Heart left ventricle (tissue), 13 donors: ENCODE results near the gene TRAF3.

Source experiments
- CTCF ChIP-seq, 12 donors: fragments of 200-600 bp; sonication (generic) in 4 of 12; IDR thresholded peaks; one replicate each; pipeline versions ENCODE4 v1.5.0 to v1.8.0; 2018 to 2022; ENCODE audit warnings: antibody characterized with exemption in 12 of 12, mild to moderate bottlenecking in 5 of 12
- POLR2A ChIP-seq, 2 donors: fragments of 450-650 bp; IDR thresholded peaks; one replicate each; pipeline ENCODE4 v1.6.1; 2017; ENCODE audit warnings: antibody characterized with exemption in 2 of 2, mild to moderate bottlenecking in 2 of 2, moderate library complexity in 2 of 2
- donor health status: ischemic (EF 13 %, LVEDD 7.1; RV severe dilation, severe dysfunction).
- donor health status: DM: no; HTN: yes; CAD: no.
- donor health status: DM: no; HTN: no; CAD: no.
- donor health status: ischemic (EF 25% LVEDD 6.9; RV normal size, moderate dysfunction).
- donor health status: ischemic (EF 25% LVEDD 5.7; RV mildly dilated, moderate dysfunction).
- donor health status: ischemic (EF 35%, LVEDD 5.7; RV mildly dilated, moderate dysfunction).
- donor health status: nonischemic (EF 11% LVEDD 7.7; RV severe dilation, severe dysfunction).
- donor health status: DM: yes; HTN: yes; CAD: no.
- donor health status: PGD.
- donor health status: ischemic (EF 29% LVEDD 5.4; RV normal size, mild dysfunction).
- donor health status: nonischemic (EF 23%, LVEDD 6.1; RV moderate dilation, normal function).

GRCh38 chr14:102958461-102958860, 181.2 kb downstream of the TRAF3 start:
- TF ChIP-seq CTCF (IDR thresholded peaks at IDR 0.05) (no peak), POLR2A (IDR thresholded peaks at IDR 0.05) (no peak)
